Activated T-helper 2 cell treated with anti-CD3 and anti-CD28 coated beads, Interferon-gamma antibody, Interleukin-2, Interleukin-4, amounts not matched to agents 10 μg/mL and 5 μg/mL and 100 μg/mL, durations not matched to agents 14 hours and 24 hours and 36 hours (primary cell): ENCODE measurements around the gene SMIM10L1. TPM values are rescaled to one million over a fixed set of nuclear protein-coding genes. Genes with fewer than 3 reads are reported as not detected.

ENCODE experiments used
- DNase-seq: peaks from one replicate; pipeline ENCODE4 v3.0.0; 2021; ENCODE audit warnings: low spot score
- H3K27ac Mint-ChIP-seq: one replicate; pipeline ENCODE4 v1.8.0; 2021; ENCODE audit warnings: mixed read lengths
- H3K27me3 Mint-ChIP-seq: one replicate; pipeline ENCODE4 v1.8.0; 2021; ENCODE audit warnings: low read depth, mixed read lengths
- H3K36me3 Mint-ChIP-seq: one replicate; pipeline ENCODE4 v1.8.0; 2021; ENCODE audit warnings: low read depth, mixed read lengths
- H3K4me1 Mint-ChIP-seq: one replicate; pipeline ENCODE4 v1.8.0; 2021; ENCODE audit warnings: low read depth, mixed read lengths
- H3K4me3 Mint-ChIP-seq: one replicate; pipeline ENCODE4 v1.8.0; 2021; ENCODE audit warnings: low read depth, mild to moderate bottlenecking, moderate library complexity, mixed read lengths
- H3K9me3 Mint-ChIP-seq: one replicate; pipeline ENCODE4 v1.8.0; 2021; ENCODE audit warnings: mixed read lengths
- intact Hi-C: fragments of 100-400 bp; cut with micrococcal nuclease; formaldehyde crosslinking; loops from one replicate; pipeline ENCODE4 v1.15.1; 2023
- total RNA-seq: library from RNA; stranded (reverse); gene quantifications from 2 replicates; pipeline ENCODE4 v1.2.3, GENCODE V29; 2022

SMIM10L1 gene
- total RNA-seq, 1 donor from 2014 or later: 10.8 TPM

GRCh38 chr12:11158885-11159444, 12.0 kb upstream of the SMIM10L1 start:
- Mint-ChIP-seq H3K36me3 (peaks cover 72% of the 10 kb centered on the region), H3K4me1 (peaks cover 17% of the 10 kb centered on the region), H3K9me3 (peaks cover 21% of the 10 kb centered on the region), H3K27ac (no peak overlapping the region), H3K4me3 (no peak overlapping the region), H3K27me3 (no peaks in the 10 kb centered on the region)
- intact Hi-C loops: no loop called here
- DNase-seq: no peak

DNA sequence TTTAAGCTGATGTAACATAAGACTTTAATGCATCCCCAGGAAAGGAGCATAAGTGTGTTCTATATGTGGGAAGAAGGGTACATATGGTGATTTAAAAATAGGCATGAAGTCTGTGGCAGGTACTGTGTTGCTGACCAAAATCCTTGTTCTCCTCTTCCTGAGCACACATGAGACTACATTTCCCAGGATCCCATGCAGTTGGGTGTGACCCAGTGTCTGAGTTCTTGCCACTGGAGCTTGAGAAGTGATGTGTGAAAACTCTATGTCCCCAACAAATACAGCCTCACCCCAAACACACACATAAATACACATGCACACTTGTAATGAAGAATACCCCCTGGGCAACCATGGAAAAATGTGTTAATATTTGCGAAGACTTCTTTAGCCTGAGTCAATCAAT, 8.5 kb upstream of the SMIM10L1 start:
- peaks cover 31% of the 10 kb centered on the region for H3K4me1 Mint-ChIP-seq
- no peak overlapping the region for H3K27ac Mint-ChIP-seq
- H3K36me3 Mint-ChIP-seq: peaks cover 74% of the 10 kb centered on the region
- DNase-seq: no peak
- intact Hi-C loops: no loop called here
- no peak overlapping the region for H3K4me3 Mint-ChIP-seq
- H3K27me3 Mint-ChIP-seq: no peaks in the 10 kb centered on the region
- no peaks in the 10 kb centered on the region for H3K9me3 Mint-ChIP-seq

DNA sequence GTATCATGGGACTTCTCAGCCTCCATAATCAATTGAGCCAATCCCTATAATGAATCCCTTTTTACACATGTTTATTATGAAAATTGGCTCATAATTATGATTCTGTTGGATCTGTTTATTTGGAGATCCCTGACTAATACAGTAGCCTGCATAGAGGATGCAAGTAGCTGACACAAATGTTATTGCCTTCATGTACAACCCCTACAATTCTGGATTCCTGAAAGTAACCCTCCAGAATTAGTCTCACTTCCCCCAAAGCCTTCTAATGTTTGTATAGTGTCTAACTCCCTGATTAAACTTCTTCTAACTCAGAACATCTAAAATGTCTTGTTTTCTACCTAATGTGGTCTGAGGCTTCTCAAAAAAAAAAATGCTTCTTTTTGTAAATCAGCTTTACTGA, 6.6 kb upstream of the SMIM10L1 start:
- H3K36me3 Mint-ChIP-seq: peaks cover 70% of the 10 kb centered on the region
- intact Hi-C loops: no loop called here
- H3K4me3 Mint-ChIP-seq: no peak overlapping the region
- no peak for DNase-seq
- H3K4me1 Mint-ChIP-seq: peaks cover 45% of the 10 kb centered on the region
- no peaks in the 10 kb centered on the region for H3K9me3 Mint-ChIP-seq
- H3K27ac Mint-ChIP-seq: no peak overlapping the region
- no peaks in the 10 kb centered on the region for H3K27me3 Mint-ChIP-seq

GRCh38 chr12:11166300-11166699, 4.7 kb upstream of the SMIM10L1 start:
- intact Hi-C loops: no loop called here
- H3K36me3 Mint-ChIP-seq: peaks cover 63% of the 10 kb centered on the region
- H3K27ac Mint-ChIP-seq: no peak overlapping the region
- H3K9me3 Mint-ChIP-seq: no peaks in the 10 kb centered on the region
- H3K4me3 Mint-ChIP-seq: no peak overlapping the region
- H3K27me3 Mint-ChIP-seq: no peaks in the 10 kb centered on the region
- H3K4me1 Mint-ChIP-seq: peaks cover 48% of the 10 kb centered on the region
- DNase-seq: no peak

GRCh38 chr12:11170810-11171144, 217 bp upstream of the SMIM10L1 start:
- intact Hi-C loops: loop anchor here (1.0 to 2.0 kb wide), 2 partner anchors 447 to 558 kb away; partner anchors contain the start of genes MAGOHB and YBX3
- Mint-ChIP-seq H3K9me3 (no peaks in the 10 kb centered on the region), H3K4me1 (peaks cover 57% of the 10 kb centered on the region), H3K4me3 (peak overlapping the region; percentile 99), H3K27me3 (no peaks in the 10 kb centered on the region), H3K27ac (peak overlapping the region; percentile 99), H3K36me3 (peaks cover 68% of the 10 kb centered on the region)
- no peak for DNase-seq

- Mint-ChIP-seq H3K4me3 (peak overlapping the region; percentile 99), H3K9me3 (no peaks in the 10 kb centered on the region), H3K27ac (peak overlapping the region; percentile 99), H3K4me1 (peaks cover 51% of the 10 kb centered on the region), H3K36me3 (peaks cover 68% of the 10 kb centered on the region), H3K27me3 (no peaks in the 10 kb centered on the region)
- intact Hi-C loops: loop anchor here (1.0 to 2.0 kb wide), 2 partner anchors 449 to 559 kb away; partner anchors contain the start of genes MAGOHB and YBX3
- no peak for DNase-seq
Observed at GRCh38 chr12:11171969-11172675, 1.1 kb downstream of the SMIM10L1 start.

GRCh38 chr12:11174022-11174421, 3.0 kb downstream of the SMIM10L1 start:
- Mint-ChIP-seq H3K4me1 (peaks cover 38% of the 10 kb centered on the region), H3K9me3 (no peaks in the 10 kb centered on the region), H3K36me3 (peaks cover 60% of the 10 kb centered on the region), H3K4me3 (no peak overlapping the region), H3K27ac (no peak overlapping the region), H3K27me3 (no peaks in the 10 kb centered on the region)
- intact Hi-C loops: no loop called here
- DNase-seq: no peak

DNA sequence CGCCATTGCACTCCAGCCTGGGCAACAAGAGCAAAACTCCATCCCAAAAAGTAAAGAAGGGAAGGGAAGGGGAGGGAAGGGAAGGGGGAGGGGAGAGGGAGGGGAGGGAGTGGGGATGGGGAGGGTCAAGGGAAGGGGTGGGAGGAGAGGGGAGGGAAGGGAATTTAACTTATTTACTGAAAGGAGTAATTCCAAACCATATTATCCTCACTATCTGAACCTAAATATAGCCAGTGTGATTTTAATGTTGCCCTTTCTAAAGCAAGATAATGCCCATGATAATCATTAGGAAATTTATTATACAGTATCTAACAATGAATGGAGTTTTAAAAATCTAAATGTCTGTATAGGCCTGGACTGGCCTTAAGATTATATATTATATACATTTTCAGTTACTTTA, 7.3 kb downstream of the SMIM10L1 start:
- no peak for DNase-seq
- Mint-ChIP-seq H3K9me3 (no peaks in the 10 kb centered on the region), H3K4me3 (no peak overlapping the region), H3K27me3 (no peaks in the 10 kb centered on the region), H3K36me3 (peaks cover 30% of the 10 kb centered on the region), H3K4me1 (peaks cover 16% of the 10 kb centered on the region), H3K27ac (no peak overlapping the region)
- intact Hi-C loops: no loop called here

- Mint-ChIP-seq H3K4me3 (no peak overlapping the region), H3K9me3 (no peaks in the 10 kb centered on the region), H3K4me1 (peaks cover 7% of the 10 kb centered on the region), H3K27ac (no peak overlapping the region), H3K27me3 (peaks cover 5% of the 10 kb centered on the region), H3K36me3 (peaks cover 7% of the 10 kb centered on the region)
- intact Hi-C loops: no loop called here
- DNase-seq: no peak
Observed at GRCh38 chr12:11182529-11182928, 11.5 kb downstream of the SMIM10L1 start.

GRCh38 chr12:11183011-11183410, 12.0 kb downstream of the SMIM10L1 start:
- intact Hi-C loops: no loop called here
- Mint-ChIP-seq H3K4me1 (peaks cover 7% of the 10 kb centered on the region), H3K4me3 (no peak overlapping the region), H3K9me3 (no peaks in the 10 kb centered on the region), H3K27ac (no peak overlapping the region), H3K36me3 (peaks cover 4% of the 10 kb centered on the region), H3K27me3 (peaks cover 5% of the 10 kb centered on the region)
- no peak for DNase-seq

DNA sequence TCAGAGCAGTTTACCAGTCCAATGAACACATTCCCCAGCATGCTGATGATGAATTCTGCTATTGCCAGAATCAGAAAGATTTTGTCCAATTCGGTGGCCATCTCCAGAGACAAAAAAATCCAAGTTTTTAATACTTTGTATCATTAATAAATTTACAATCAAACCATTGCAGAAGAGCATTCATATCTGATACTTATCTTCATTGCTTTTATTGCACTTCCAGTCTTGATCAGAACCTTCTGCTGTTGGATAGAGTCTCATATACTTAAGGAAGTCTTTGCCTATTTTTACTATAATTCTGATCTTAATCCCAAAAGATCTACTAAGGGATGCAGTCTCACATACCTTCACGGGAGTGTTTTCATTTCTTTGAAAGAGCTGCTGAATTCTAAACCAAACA, 15.8 kb downstream of the SMIM10L1 start, which contains the start of gene TAS2R42:
Gene TAS2R42 (minus strand): TSS at position 101 of the 400 bp plus-strand sequence. CDS start 0 bp downstream, at position 101.
- no peak for DNase-seq
- Mint-ChIP-seq H3K4me1 (peaks cover 7% of the 10 kb centered on the region), H3K27ac (no peak within 1 kb of the TSS), H3K9me3 (no peaks in the 10 kb centered on the region), H3K36me3 (no peaks in the 10 kb centered on the region), H3K4me3 (no peak within 1 kb of the TSS), H3K27me3 (peaks cover 17% of the 10 kb centered on the region)
- intact Hi-C loops: no loop called here

GRCh38 chr12:11202811-11203210, 31.8 kb downstream of the SMIM10L1 start:
- H3K27me3 Mint-ChIP-seq: peaks cover 2% of the 10 kb centered on the region
- DNase-seq: no peak
- H3K9me3 Mint-ChIP-seq: no peaks in the 10 kb centered on the region
- H3K27ac Mint-ChIP-seq: no peak overlapping the region
- no peaks in the 10 kb centered on the region for H3K36me3 Mint-ChIP-seq
- H3K4me3 Mint-ChIP-seq: no peak overlapping the region
- no peaks in the 10 kb centered on the region for H3K4me1 Mint-ChIP-seq
- intact Hi-C loops: loop anchor here (5.0 kb wide), 1 partner anchor 436 kb away; no protein-coding TSS in a partner anchor

- Mint-ChIP-seq H3K4me3 (no peak overlapping the region), H3K27ac (no peak overlapping the region), H3K4me1 (no peaks in the 10 kb centered on the region), H3K9me3 (no peaks in the 10 kb centered on the region), H3K27me3 (peaks cover 2% of the 10 kb centered on the region), H3K36me3 (no peaks in the 10 kb centered on the region)
- no peak for DNase-seq
- intact Hi-C loops: loop anchor here (5.0 kb wide), 1 partner anchor 437 kb away; no protein-coding TSS in a partner anchor
Observed at GRCh38 chr12:11204173-11204572, 33.2 kb downstream of the SMIM10L1 start.
